Endometrial microvascular endothelial cells (primary cell): ENCODE results near the gene GMEB2. TPM values are rescaled to one million over a fixed set of nuclear protein-coding genes. Genes with fewer than 3 reads are reported as not detected.

Source experiments
- in situ Hi-C: cut with HindIII; loops from 2 replicates; pipeline ENCODE4 v1.10.0; 2017; ENCODE audit warnings: low sequenced_read_pairs, low pct_unique_long_range_greater_than_20kb; ENCODE audit errors: inconsistent ontology term
- total RNA-seq: library from RNA; depleted of rRNA; stranded (reverse); fragments of >200 nt; gene quantifications from one replicate; pipeline ENCODE4 v1.2.3, GENCODE V29; 2015; ENCODE audit errors: inconsistent ontology term

The GMEB2 gene
- total RNA-seq, 1 donor from 2014 or later = 11.9 TPM

- in situ Hi-C loops = no loop called here
Observed at GRCh38 chr20:63595416-63596127, 31.3 kb downstream of the GMEB2 start.

- in situ Hi-C loops = no loop called here
Observed at GRCh38 chr20:63594043-63594561, 32.8 kb downstream of the GMEB2 start.

GRCh38 chr20:63592661-63593060, 34.2 kb downstream of the GMEB2 start:
- in situ Hi-C loops = no loop called here

GRCh38 chr20:63591786-63592355, 35.0 kb downstream of the GMEB2 start:
- in situ Hi-C loops = no loop called here

- in situ Hi-C loops = no loop called here
Observed at GRCh38 chr20:63591147-63591533, 35.8 kb downstream of the GMEB2 start.

- in situ Hi-C loops = no loop called here
Observed at GRCh38 chr20:63590218-63591146, 36.4 kb downstream of the GMEB2 start.

- in situ Hi-C loops = no loop called here
Observed at GRCh38 chr20:63589261-63590217, 37.4 kb downstream of the GMEB2 start.

- in situ Hi-C loops = no loop called here
Observed at GRCh38 chr20:63588641-63589041, 38.3 kb downstream of the GMEB2 start.

GRCh38 chr20:63587776-63588591, 38.9 kb downstream of the GMEB2 start:
- in situ Hi-C loops = no loop called here

GRCh38 chr20:63587256-63587655, 39.6 kb downstream of the GMEB2 start:
- in situ Hi-C loops = no loop called here

- in situ Hi-C loops = no loop called here
Observed at GRCh38 chr20:63586797-63587196, 40.1 kb downstream of the GMEB2 start.

- in situ Hi-C loops = no loop called here
Observed at GRCh38 chr20:63585616-63586565, 41.0 kb downstream of the GMEB2 start.

- in situ Hi-C loops = no loop called here
Observed at GRCh38 chr20:63582382-63583063, 44.4 kb downstream of the GMEB2 start.

GRCh38 chr20:63580796-63581461, 46.0 kb downstream of the GMEB2 start:
- in situ Hi-C loops = no loop called here

GRCh38 chr20:63579017-63579694, 47.7 kb downstream of the GMEB2 start:
- in situ Hi-C loops = no loop called here
